ENCODE results near the gene DIDO1. TPM values are rescaled to one million over a fixed set of nuclear protein-coding genes. Genes with fewer than 3 reads are reported as not detected.

The DIDO1 gene
- total and polyA plus RNA-seq, 2 of the 13 experiments (the other 11 are each of a cell fraction or from before 2014, with no cell fraction given): 75.0 to 75.1 TPM

- peak; percentile 42; the same call in 1 of the 2 replicates for TF ChIP-seq ZNF766 (CRISPR knock-in tag; IDR thresholded peaks at IDR 0.05; ENCODE audit: borderline replicate concordance)
- TF ChIP-seq MATR3 (CRISPR knock-in tag; IDR thresholded peaks at IDR 0.05): no peak
- TF ChIP-seq NFIC (IDR thresholded peaks at IDR 0.05; ENCODE audit: low read length): peak; percentile 63; the same call in 1 of the 2 replicates
- TF ChIP-seq FOXP1 (IDR thresholded peaks at IDR 0.05): no peak
- TF ChIP-seq FOXP1 (CRISPR knock-in tag; IDR thresholded peaks at IDR 0.05): peak; percentile 95
- no peak for TF ChIP-seq ZFY (CRISPR knock-in tag; IDR thresholded peaks at IDR 0.05)
- no peak for TF ChIP-seq HNRNPLL (IDR thresholded peaks at IDR 0.05; ENCODE audit: low read depth, low read length, poor library complexity, severe bottlenecking)
- TF ChIP-seq CERS6 (CRISPR knock-in tag; IDR thresholded peaks at IDR 0.05): no peak
- TF ChIP-seq ZNF580 (CRISPR knock-in tag; IDR thresholded peaks at IDR 0.05; ENCODE audit: borderline replicate concordance, low read depth): peak; percentile 99
- peak; percentile 94 for TF ChIP-seq SOX5 (CRISPR knock-in tag; IDR thresholded peaks at IDR 0.05; ENCODE audit: borderline replicate concordance)
- peak; percentile 97 for TF ChIP-seq MTF2 (CRISPR knock-in tag; IDR thresholded peaks at IDR 0.05; ENCODE audit: borderline replicate concordance)
- TF ChIP-seq BRCA1 (CRISPR knock-in tag; IDR thresholded peaks at IDR 0.05): peak; percentile 96
- peak; percentile 93 for TF ChIP-seq FOXK1 (CRISPR knock-in tag; IDR thresholded peaks at IDR 0.05; ENCODE audit: borderline replicate concordance, low read depth)
- TF ChIP-seq ZNF503 (CRISPR knock-in tag; IDR thresholded peaks at IDR 0.05): peak; percentile 86; the same call in 1 of the 2 replicates
- TF ChIP-seq ZNF776 (CRISPR knock-in tag; IDR thresholded peaks at IDR 0.05): 0 out of 2 replicates have a peak, but pooled peaks have one; percentile 22
- TF ChIP-seq NCOR1 (IDR thresholded peaks at IDR 0.05; ENCODE audit: borderline replicate concordance, low read length): peak; percentile 99
- TF ChIP-seq ZNF513 (CRISPR knock-in tag; conservative IDR thresholded peaks at IDR 0.05): no peak
- peak; percentile 72; the same call in 1 of the 2 replicates for TF ChIP-seq KDM5B (CRISPR knock-in tag; IDR thresholded peaks at IDR 0.05; ENCODE audit: borderline replicate concordance)
- TF ChIP-seq ZNF720 (CRISPR knock-in tag; IDR thresholded peaks at IDR 0.05): no peak
- 0 out of 2 replicates have a peak, but pooled peaks have one; percentile 36 for TF ChIP-seq ZNF569 (CRISPR knock-in tag; IDR thresholded peaks at IDR 0.05; ENCODE audit: borderline replicate concordance)
- peak; percentile 99 for TF ChIP-seq MTA1 (CRISPR knock-in tag; IDR thresholded peaks at IDR 0.05; ENCODE audit: borderline replicate concordance)
- TF ChIP-seq CHD4 (IDR thresholded peaks at IDR 0.05; ENCODE audit: borderline replicate concordance, low read length): peak; percentile 65; the same call in 1 of the 2 replicates
- peak; percentile 95 for TF ChIP-seq ARNTL (CRISPR knock-in tag; IDR thresholded peaks at IDR 0.05)
- peak; percentile 75 for TF ChIP-seq DRAP1 (CRISPR knock-in tag; IDR thresholded peaks at IDR 0.05)
- peak; percentile 81; the same call in 1 of the 2 replicates for TF ChIP-seq ZSCAN31 (CRISPR knock-in tag; IDR thresholded peaks at IDR 0.05; ENCODE audit: low read depth)
- TF ChIP-seq ZNF749 (CRISPR knock-in tag; IDR thresholded peaks at IDR 0.05; ENCODE audit: borderline replicate concordance): no peak; the same call in 1 of the 2 replicates
These were observed 9.4 kb downstream of the DIDO1 start (continued) for GRCh38 chr20:62916703-62917476.

All from HepG2 (cell line).